ENCODE data around the gene MYLIP. TPM values are rescaled to one million over a fixed set of nuclear protein-coding genes. Genes with fewer than 3 reads are reported as not detected.

The MYLIP gene
- total and polyA plus RNA-seq, 2 donors from 2014 or later, result 27.1 to 52.8 TPM

- no peak overlapping the region for H3K4me3 ChIP-seq (ENCODE audit: low read length in 3 of 3)
Measured at GRCh38 chr6:16109659-16110305, 19.1 kb upstream of the MYLIP start.

GRCh38 chr6:16118825-16119224 is 10.1 kb upstream of the MYLIP start:
- H3K4me1 ChIP-seq (ENCODE audit: control insufficient read depth in 2 of 3, insufficient read depth in 2 of 3, low read depth in 1 of 3, low read length in 3 of 3), result no peaks in the 10 kb centered on the region
- intact Hi-C loops (cut with DNase I), result no loop called here
- H3K4me3 ChIP-seq (ENCODE audit: low read length in 3 of 3), result no peak overlapping the region
- no peaks in the 10 kb centered on the region for H3K9me3 ChIP-seq (ENCODE audit: control insufficient read depth in 2 of 3, insufficient read depth in 1 of 3, low read length in 3 of 3)
- no peaks in the 10 kb centered on the region for H3K27me3 ChIP-seq (ENCODE audit: control insufficient read depth, insufficient read depth, low read length)
- no peak overlapping the region for H3K9ac ChIP-seq (ENCODE audit: low read length in 3 of 3)
- TF ChIP-seq CTCF (IDR thresholded peaks at IDR 0.05; ENCODE audit: borderline replicate concordance, extremely low read depth, insufficient read depth), result no peak
- H3K27ac ChIP-seq (ENCODE audit: low read depth in 2 of 2, low read length in 2 of 2), result no peak overlapping the region
- DNase-seq (no peak), FAIRE-seq (no peak)
- no peaks in the 10 kb centered on the region for H3K36me3 ChIP-seq (ENCODE audit: control insufficient read depth in 2 of 3, insufficient read depth in 3 of 3, low read length in 3 of 3)

More at GRCh38 chr6:16109659-16110305, 19.1 kb upstream of the MYLIP start:
- no peak for DNase-seq
- no peak overlapping the region for H3K9ac ChIP-seq (ENCODE audit: low read length in 3 of 3)
- intact Hi-C loops (cut with DNase I), result no loop called here
- H3K27me3 ChIP-seq (ENCODE audit: control insufficient read depth, insufficient read depth, low read length), result no peaks in the 10 kb centered on the region
- H3K36me3 ChIP-seq (ENCODE audit: control insufficient read depth in 2 of 3, insufficient read depth in 3 of 3, low read length in 3 of 3), result no peaks in the 10 kb centered on the region
- peaks cover 0 to 11% (median 8%) of the 10 kb centered on the region in 3 donors for H3K4me1 ChIP-seq (ENCODE audit: control insufficient read depth in 2 of 3, insufficient read depth in 2 of 3, low read depth in 1 of 3, low read length in 3 of 3)
- no peak for TF ChIP-seq CTCF (IDR thresholded peaks at IDR 0.05; ENCODE audit: borderline replicate concordance, extremely low read depth, insufficient read depth)
- no peaks in the 10 kb centered on the region for H3K9me3 ChIP-seq (ENCODE audit: control insufficient read depth in 2 of 3, insufficient read depth in 1 of 3, low read length in 3 of 3)
- peak overlapping the region in 1 of 2 donors; percentile 38 for H3K27ac ChIP-seq (ENCODE audit: low read depth in 2 of 2, low read length in 2 of 2)
- FAIRE-seq, result no peak

GRCh38 chr6:16121339-16121738 is 7.5 kb upstream of the MYLIP start:
- Histone ChIP-seq H3K4me3 (ENCODE audit: low read length in 3 of 3) (no peak overlapping the region), H3K9ac (ENCODE audit: low read length in 3 of 3) (no peak overlapping the region), H3K4me1 (ENCODE audit: control insufficient read depth in 2 of 3, insufficient read depth in 2 of 3, low read depth in 1 of 3, low read length in 3 of 3) (no peaks in the 10 kb centered on the region), H3K9me3 (ENCODE audit: control insufficient read depth in 2 of 3, insufficient read depth in 1 of 3, low read length in 3 of 3) (no peaks in the 10 kb centered on the region), H3K27ac (ENCODE audit: low read depth in 2 of 2, low read length in 2 of 2) (no peak overlapping the region), H3K36me3 (ENCODE audit: control insufficient read depth in 2 of 3, insufficient read depth in 3 of 3, low read length in 3 of 3) (no peaks in the 10 kb centered on the region), H3K27me3 (ENCODE audit: control insufficient read depth, insufficient read depth, low read length) (no peaks in the 10 kb centered on the region)
- intact Hi-C loops (cut with DNase I), result no loop called here
- no peak for TF ChIP-seq CTCF (IDR thresholded peaks at IDR 0.05; ENCODE audit: borderline replicate concordance, extremely low read depth, insufficient read depth)
- FAIRE-seq, result no peak
- no peak for DNase-seq

- H3K4me3 ChIP-seq (ENCODE audit: low read length in 3 of 3), result no peak overlapping the region
- no peaks in the 10 kb centered on the region for H3K9me3 ChIP-seq (ENCODE audit: control insufficient read depth in 2 of 3, insufficient read depth in 1 of 3, low read length in 3 of 3)
- intact Hi-C loops (cut with DNase I), result no loop called here
- H3K36me3 ChIP-seq (ENCODE audit: control insufficient read depth in 2 of 3, insufficient read depth in 3 of 3, low read length in 3 of 3), result no peaks in the 10 kb centered on the region
- no peak for TF ChIP-seq CTCF (IDR thresholded peaks at IDR 0.05; ENCODE audit: borderline replicate concordance, extremely low read depth, insufficient read depth)
- DNase-seq, result no peak
- H3K27me3 ChIP-seq (ENCODE audit: control insufficient read depth, insufficient read depth, low read length), result no peaks in the 10 kb centered on the region
- H3K9ac ChIP-seq (ENCODE audit: low read length in 3 of 3), result no peak overlapping the region
- H3K4me1 ChIP-seq (ENCODE audit: control insufficient read depth in 2 of 3, insufficient read depth in 2 of 3, low read depth in 1 of 3, low read length in 3 of 3), result no peaks in the 10 kb centered on the region
- no peak overlapping the region for H3K27ac ChIP-seq (ENCODE audit: low read depth in 2 of 2, low read length in 2 of 2)
- no peak for FAIRE-seq
Measured at GRCh38 chr6:16122197-16122596, 6.7 kb upstream of the MYLIP start.

Measured in kidney (tissue), 14 donors.